Glutamatergic neuron (in vitro differentiated cells): Measurements from ENCODE around the gene GLI1. TPM values are rescaled to one million over a fixed set of nuclear protein-coding genes. Genes with fewer than 3 reads are reported as not detected.

ENCODE experiments used
- DNase-seq: peaks from one replicate; pipeline ENCODE4 v3.0.0; 2022
- H3K27ac Mint-ChIP-seq: one replicate; pipeline ENCODE4 v1.8.0; 2020; ENCODE audit warnings: mild to moderate bottlenecking, mixed read lengths, inconsistent platforms; ENCODE audit not compliant: unreplicated experiment
- H3K27me3 Mint-ChIP-seq: one replicate; pipeline ENCODE4 v1.8.0; 2020; ENCODE audit warnings: mild to moderate bottlenecking, moderate library complexity, mixed read lengths, inconsistent platforms; ENCODE audit not compliant: unreplicated experiment
- H3K36me3 Mint-ChIP-seq: one replicate; pipeline ENCODE4 v1.8.0; 2020; ENCODE audit warnings: mild to moderate bottlenecking, mixed read lengths, inconsistent platforms; ENCODE audit not compliant: unreplicated experiment
- H3K4me1 Mint-ChIP-seq: one replicate; pipeline ENCODE4 v1.8.0; 2020; ENCODE audit warnings: mild to moderate bottlenecking, low read depth, mixed read lengths, inconsistent platforms; ENCODE audit not compliant: unreplicated experiment
- H3K4me3 Mint-ChIP-seq: one replicate; pipeline ENCODE4 v1.8.0; 2020; ENCODE audit warnings: mild to moderate bottlenecking, mixed read lengths, inconsistent platforms; ENCODE audit not compliant: unreplicated experiment
- H3K9me3 Mint-ChIP-seq: one replicate; pipeline ENCODE4 v1.8.0; 2020; ENCODE audit warnings: mild to moderate bottlenecking, moderate library complexity, mixed read lengths, inconsistent platforms; ENCODE audit not compliant: unreplicated experiment
- total RNA-seq: library from RNA; stranded (reverse); fragmentation: NEBNext Ultra II Directional; extraction: Animal tissue kit (Norgen Biotek cat#: 25700); gene quantifications from one replicate; pipeline ENCODE4 v1.2.1, GENCODE V29; 2021; ENCODE audit not compliant: unreplicated experiment
- TF ChIP-seq, protein P1 (sequence below): fragments of 200-600 bp; sonication (generic); IDR thresholded peaks from one replicate; pipeline ENCODE4 v1.5.0; 2021; ENCODE audit not compliant: partially characterized antibody, unreplicated experiment

The GLI1 gene
- total RNA-seq, 1 donor from 2014 or later: 2.3 TPM

DNA sequence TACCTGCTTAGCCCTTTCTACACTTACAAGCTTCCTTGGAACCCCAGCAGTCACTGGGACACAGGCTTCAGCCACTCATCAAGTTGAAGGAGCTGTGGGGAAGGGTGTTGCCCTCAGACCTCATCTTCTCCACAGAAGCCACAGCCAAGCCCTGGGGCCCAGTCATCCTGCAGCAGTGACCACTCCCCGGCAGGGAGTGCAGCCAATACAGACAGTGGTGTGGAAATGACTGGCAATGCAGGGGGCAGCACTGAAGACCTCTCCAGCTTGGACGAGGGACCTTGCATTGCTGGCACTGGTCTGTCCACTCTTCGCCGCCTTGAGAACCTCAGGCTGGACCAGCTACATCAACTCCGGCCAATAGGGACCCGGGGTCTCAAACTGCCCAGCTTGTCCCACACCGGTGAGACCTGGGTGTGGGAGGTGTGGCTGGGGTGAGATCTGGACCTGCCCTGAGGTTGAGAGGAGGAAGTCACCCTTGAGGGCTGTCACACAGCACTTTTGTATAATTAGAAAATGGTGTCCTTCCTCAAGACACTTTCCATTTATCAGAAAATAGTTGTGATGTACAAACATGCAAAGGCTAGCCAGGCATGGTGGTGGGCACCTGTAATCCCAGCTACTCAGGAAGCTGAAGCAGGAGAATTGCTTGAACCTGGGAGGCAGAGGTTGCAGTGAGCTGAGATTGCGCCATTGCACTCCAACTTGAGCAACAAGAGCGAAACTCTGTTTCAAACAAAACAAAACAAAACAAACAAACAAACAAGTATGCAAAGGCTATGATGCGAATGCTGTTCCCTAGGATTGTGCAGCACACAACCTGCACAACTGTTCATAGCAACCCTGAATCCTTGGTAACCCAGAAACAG, 9.9 kb downstream of the GLI1 start:
- peaks cover 8% of the 10 kb centered on the region for H3K9me3 Mint-ChIP-seq
- no peak for DNase-seq
- H3K27me3 Mint-ChIP-seq: peaks cover 12% of the 10 kb centered on the region
- no peak overlapping the region for H3K27ac Mint-ChIP-seq
- H3K4me1 Mint-ChIP-seq: no peaks in the 10 kb centered on the region
- no peak overlapping the region for H3K4me3 Mint-ChIP-seq
- TF ChIP-seq, protein P1, sequence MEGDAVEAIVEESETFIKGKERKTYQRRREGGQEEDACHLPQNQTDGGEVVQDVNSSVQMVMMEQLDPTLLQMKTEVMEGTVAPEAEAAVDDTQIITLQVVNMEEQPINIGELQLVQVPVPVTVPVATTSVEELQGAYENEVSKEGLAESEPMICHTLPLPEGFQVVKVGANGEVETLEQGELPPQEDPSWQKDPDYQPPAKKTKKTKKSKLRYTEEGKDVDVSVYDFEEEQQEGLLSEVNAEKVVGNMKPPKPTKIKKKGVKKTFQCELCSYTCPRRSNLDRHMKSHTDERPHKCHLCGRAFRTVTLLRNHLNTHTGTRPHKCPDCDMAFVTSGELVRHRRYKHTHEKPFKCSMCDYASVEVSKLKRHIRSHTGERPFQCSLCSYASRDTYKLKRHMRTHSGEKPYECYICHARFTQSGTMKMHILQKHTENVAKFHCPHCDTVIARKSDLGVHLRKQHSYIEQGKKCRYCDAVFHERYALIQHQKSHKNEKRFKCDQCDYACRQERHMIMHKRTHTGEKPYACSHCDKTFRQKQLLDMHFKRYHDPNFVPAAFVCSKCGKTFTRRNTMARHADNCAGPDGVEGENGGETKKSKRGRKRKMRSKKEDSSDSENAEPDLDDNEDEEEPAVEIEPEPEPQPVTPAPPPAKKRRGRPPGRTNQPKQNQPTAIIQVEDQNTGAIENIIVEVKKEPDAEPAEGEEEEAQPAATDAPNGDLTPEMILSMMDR: no peak
- H3K36me3 Mint-ChIP-seq: peaks cover 22% of the 10 kb centered on the region

DNA sequence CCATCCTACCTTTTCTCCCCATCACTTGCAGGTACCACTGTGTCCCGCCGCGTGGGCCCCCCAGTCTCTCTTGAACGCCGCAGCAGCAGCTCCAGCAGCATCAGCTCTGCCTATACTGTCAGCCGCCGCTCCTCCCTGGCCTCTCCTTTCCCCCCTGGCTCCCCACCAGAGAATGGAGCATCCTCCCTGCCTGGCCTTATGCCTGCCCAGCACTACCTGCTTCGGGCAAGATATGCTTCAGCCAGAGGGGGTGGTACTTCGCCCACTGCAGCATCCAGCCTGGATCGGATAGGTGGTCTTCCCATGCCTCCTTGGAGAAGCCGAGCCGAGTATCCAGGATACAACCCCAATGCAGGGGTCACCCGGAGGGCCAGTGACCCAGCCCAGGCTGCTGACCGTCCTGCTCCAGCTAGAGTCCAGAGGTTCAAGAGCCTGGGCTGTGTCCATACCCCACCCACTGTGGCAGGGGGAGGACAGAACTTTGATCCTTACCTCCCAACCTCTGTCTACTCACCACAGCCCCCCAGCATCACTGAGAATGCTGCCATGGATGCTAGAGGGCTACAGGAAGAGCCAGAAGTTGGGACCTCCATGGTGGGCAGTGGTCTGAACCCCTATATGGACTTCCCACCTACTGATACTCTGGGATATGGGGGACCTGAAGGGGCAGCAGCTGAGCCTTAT, 10.8 kb downstream of the GLI1 start:
- H3K27me3 Mint-ChIP-seq: peaks cover 10% of the 10 kb centered on the region

DNA sequence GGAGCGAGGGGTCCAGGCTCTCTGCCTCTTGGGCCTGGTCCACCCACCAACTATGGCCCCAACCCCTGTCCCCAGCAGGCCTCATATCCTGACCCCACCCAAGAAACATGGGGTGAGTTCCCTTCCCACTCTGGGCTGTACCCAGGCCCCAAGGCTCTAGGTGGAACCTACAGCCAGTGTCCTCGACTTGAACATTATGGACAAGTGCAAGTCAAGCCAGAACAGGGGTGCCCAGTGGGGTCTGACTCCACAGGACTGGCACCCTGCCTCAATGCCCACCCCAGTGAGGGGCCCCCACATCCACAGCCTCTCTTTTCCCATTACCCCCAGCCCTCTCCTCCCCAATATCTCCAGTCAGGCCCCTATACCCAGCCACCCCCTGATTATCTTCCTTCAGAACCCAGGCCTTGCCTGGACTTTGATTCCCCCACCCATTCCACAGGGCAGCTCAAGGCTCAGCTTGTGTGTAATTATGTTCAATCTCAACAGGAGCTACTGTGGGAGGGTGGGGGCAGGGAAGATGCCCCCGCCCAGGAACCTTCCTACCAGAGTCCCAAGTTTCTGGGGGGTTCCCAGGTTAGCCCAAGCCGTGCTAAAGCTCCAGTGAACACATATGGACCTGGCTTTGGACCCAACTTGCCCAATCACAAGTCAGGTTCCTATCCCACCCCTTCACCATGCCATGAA, 11.5 kb downstream of the GLI1 start:
- H3K9me3 Mint-ChIP-seq: peaks cover 8% of the 10 kb centered on the region
- peaks cover 26% of the 10 kb centered on the region for H3K36me3 Mint-ChIP-seq
- H3K27me3 Mint-ChIP-seq: peaks cover 9% of the 10 kb centered on the region
- H3K27ac Mint-ChIP-seq: no peak overlapping the region
- no peak overlapping the region for H3K4me3 Mint-ChIP-seq
- TF ChIP-seq, protein P1: no peak
- H3K4me1 Mint-ChIP-seq: no peaks in the 10 kb centered on the region
- no peak for DNase-seq

More for the DNA sequence above, 10.8 kb downstream of the GLI1 start:
- no peak overlapping the region for H3K27ac Mint-ChIP-seq
- TF ChIP-seq, protein P1: no peak
- H3K36me3 Mint-ChIP-seq: peaks cover 26% of the 10 kb centered on the region
- peaks cover 8% of the 10 kb centered on the region for H3K9me3 Mint-ChIP-seq
- no peak overlapping the region for H3K4me3 Mint-ChIP-seq
- DNase-seq: no peak
- H3K4me1 Mint-ChIP-seq: no peaks in the 10 kb centered on the region

DNA sequence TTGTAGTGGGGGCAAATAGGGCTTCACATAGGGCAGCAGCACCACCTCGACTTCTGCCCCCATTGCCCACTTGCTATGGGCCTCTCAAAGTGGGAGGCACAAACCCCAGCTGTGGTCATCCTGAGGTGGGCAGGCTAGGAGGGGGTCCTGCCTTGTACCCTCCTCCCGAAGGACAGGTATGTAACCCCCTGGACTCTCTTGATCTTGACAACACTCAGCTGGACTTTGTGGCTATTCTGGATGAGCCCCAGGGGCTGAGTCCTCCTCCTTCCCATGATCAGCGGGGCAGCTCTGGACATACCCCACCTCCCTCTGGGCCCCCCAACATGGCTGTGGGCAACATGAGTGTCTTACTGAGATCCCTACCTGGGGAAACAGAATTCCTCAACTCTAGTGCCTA, 12.1 kb downstream of the GLI1 start:
- TF ChIP-seq, protein P1: no peak
- H3K4me1 Mint-ChIP-seq: no peaks in the 10 kb centered on the region
- no peak overlapping the region for H3K4me3 Mint-ChIP-seq
- H3K36me3 Mint-ChIP-seq: peaks cover 29% of the 10 kb centered on the region
- DNase-seq: no peak
- peaks cover 8% of the 10 kb centered on the region for H3K9me3 Mint-ChIP-seq
- no peak overlapping the region for H3K27ac Mint-ChIP-seq
- peaks cover 10% of the 10 kb centered on the region for H3K27me3 Mint-ChIP-seq
